Nephron progenitor cell (in vitro differentiated cells): Measurements from ENCODE around the gene EXOC6B.

Experiments
- DNase-seq: peaks from one replicate; pipeline ENCODE4 v3.0.0; 2021
- H3K27ac Mint-ChIP-seq: 2 replicates; pipeline ENCODE4 v1.8.0; 2021; ENCODE audit warnings: mild to moderate bottlenecking, moderate library complexity, mixed read lengths
- H3K27me3 Mint-ChIP-seq: 2 replicates; pipeline ENCODE4 v1.8.0; 2021; ENCODE audit warnings: mild to moderate bottlenecking, low read depth, mixed read lengths; ENCODE audit not compliant: poor library complexity
- H3K36me3 Mint-ChIP-seq: 2 replicates; pipeline ENCODE4 v1.8.0; 2021; ENCODE audit warnings: low read depth, mixed read lengths
- H3K4me1 Mint-ChIP-seq: 2 replicates; pipeline ENCODE4 v1.8.0; 2021; ENCODE audit warnings: mixed read lengths
- H3K4me3 Mint-ChIP-seq: 2 replicates; pipeline ENCODE4 v1.8.0; 2021; ENCODE audit warnings: mild to moderate bottlenecking, moderate library complexity, mixed read lengths
- H3K9me3 Mint-ChIP-seq: 2 replicates; pipeline ENCODE4 v1.8.0; 2021; ENCODE audit warnings: mild to moderate bottlenecking, moderate library complexity, mixed read lengths
- CTCF ChIP-seq: fragments of 200-600 bp; sonication (generic); IDR thresholded peaks from 2 replicates; pipeline ENCODE4 v1.5.0; 2021; ENCODE audit warnings: antibody characterized with exemption

EXOC6B gene

GRCh38 chr2:72806280-72806945 is 19.4 kb downstream of the EXOC6B start:
- no peak overlapping the region for H3K27ac Mint-ChIP-seq
- H3K9me3 Mint-ChIP-seq, result peaks cover 28% of the 10 kb centered on the region
- no peak for TF ChIP-seq CTCF
- H3K27me3 Mint-ChIP-seq, result no peaks in the 10 kb centered on the region
- H3K4me1 Mint-ChIP-seq, result no peaks in the 10 kb centered on the region
- DNase-seq, result no peak
- H3K36me3 Mint-ChIP-seq, result peaks cover 47% of the 10 kb centered on the region
- H3K4me3 Mint-ChIP-seq, result no peak overlapping the region

GRCh38 chr2:72803626-72804320 is 22.1 kb downstream of the EXOC6B start:
- no peak for DNase-seq
- Mint-ChIP-seq H3K9me3 (peaks cover 15% of the 10 kb centered on the region), H3K27me3 (no peaks in the 10 kb centered on the region), H3K4me3 (no peak overlapping the region), H3K4me1 (no peaks in the 10 kb centered on the region), H3K27ac (no peak overlapping the region), H3K36me3 (peaks cover 20% of the 10 kb centered on the region)
- TF ChIP-seq CTCF, result no peak

- H3K9me3 Mint-ChIP-seq, result peaks cover 8% of the 10 kb centered on the region
- H3K4me1 Mint-ChIP-seq, result no peaks in the 10 kb centered on the region
- H3K4me3 Mint-ChIP-seq, result no peak overlapping the region
- TF ChIP-seq CTCF, result no peak
- no peaks in the 10 kb centered on the region for H3K27me3 Mint-ChIP-seq
- H3K27ac Mint-ChIP-seq, result no peak overlapping the region
- H3K36me3 Mint-ChIP-seq, result peaks cover 15% of the 10 kb centered on the region
- DNase-seq, result no peak
Observed at GRCh38 chr2:72803151-72803550, 22.7 kb downstream of the EXOC6B start.

GRCh38 chr2:72800492-72800891 is 25.3 kb downstream of the EXOC6B start:
- Mint-ChIP-seq H3K4me1 (peaks cover 12% of the 10 kb centered on the region), H3K27ac (no peak overlapping the region), H3K36me3 (no peaks in the 10 kb centered on the region), H3K9me3 (no peaks in the 10 kb centered on the region), H3K4me3 (no peak overlapping the region), H3K27me3 (no peaks in the 10 kb centered on the region)
- no peak for DNase-seq
- no peak for TF ChIP-seq CTCF

- H3K4me3 Mint-ChIP-seq, result no peak overlapping the region
- H3K9me3 Mint-ChIP-seq, result no peaks in the 10 kb centered on the region
- no peak for TF ChIP-seq CTCF
- H3K4me1 Mint-ChIP-seq, result peaks cover 12% of the 10 kb centered on the region
- H3K27ac Mint-ChIP-seq, result no peak overlapping the region
- DNase-seq, result no peak
- H3K36me3 Mint-ChIP-seq, result no peaks in the 10 kb centered on the region
- H3K27me3 Mint-ChIP-seq, result no peaks in the 10 kb centered on the region
Observed at GRCh38 chr2:72797740-72798139, 28.1 kb downstream of the EXOC6B start.

GRCh38 chr2:72796766-72797165 is 29.1 kb downstream of the EXOC6B start:
- TF ChIP-seq CTCF, result no peak
- Mint-ChIP-seq H3K36me3 (no peaks in the 10 kb centered on the region), H3K9me3 (no peaks in the 10 kb centered on the region), H3K27me3 (peaks cover 2% of the 10 kb centered on the region), H3K27ac (peak overlapping the region; percentile 40), H3K4me3 (no peak overlapping the region), H3K4me1 (peaks cover 12% of the 10 kb centered on the region)
- no peak for DNase-seq
